Measurements from ENCODE around the gene SIRT2.

The SIRT2 gene

DNA sequence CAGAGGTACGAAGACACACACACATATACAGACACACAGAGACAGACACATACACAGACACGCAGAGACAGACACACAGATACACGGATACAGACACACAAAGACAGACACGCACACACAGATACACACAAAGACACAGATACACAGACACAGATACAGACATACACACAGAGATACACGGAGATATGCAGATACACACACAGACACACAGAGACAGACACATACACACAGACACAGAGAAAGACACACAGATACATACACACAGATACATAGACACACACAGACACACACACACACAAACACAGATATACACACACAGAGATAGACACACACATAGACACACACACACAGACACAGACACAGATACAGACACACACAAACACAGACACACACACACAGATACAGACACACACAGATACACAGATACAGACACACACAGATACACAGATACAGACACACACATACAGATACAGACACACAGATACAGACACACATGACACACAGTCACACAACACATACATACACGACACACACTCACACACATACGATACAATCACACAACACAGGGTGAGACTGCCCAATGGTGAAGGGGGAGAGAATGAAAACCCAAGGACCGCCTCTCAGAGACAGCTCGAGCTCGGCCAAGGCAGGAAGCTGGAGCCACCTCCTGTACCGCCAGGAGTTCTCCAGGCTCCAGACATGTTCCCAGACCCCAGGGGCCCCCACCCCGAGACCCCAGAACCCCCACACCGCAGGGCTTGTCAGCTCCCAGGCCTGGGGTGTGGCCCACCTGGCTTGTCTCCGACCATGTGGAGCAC, 21.4 kb upstream of the SIRT2 start:
- DNase-seq (ENCODE audit: low read depth in 4 of 4, low spot score in 1 of 4) = no peak

DNA sequence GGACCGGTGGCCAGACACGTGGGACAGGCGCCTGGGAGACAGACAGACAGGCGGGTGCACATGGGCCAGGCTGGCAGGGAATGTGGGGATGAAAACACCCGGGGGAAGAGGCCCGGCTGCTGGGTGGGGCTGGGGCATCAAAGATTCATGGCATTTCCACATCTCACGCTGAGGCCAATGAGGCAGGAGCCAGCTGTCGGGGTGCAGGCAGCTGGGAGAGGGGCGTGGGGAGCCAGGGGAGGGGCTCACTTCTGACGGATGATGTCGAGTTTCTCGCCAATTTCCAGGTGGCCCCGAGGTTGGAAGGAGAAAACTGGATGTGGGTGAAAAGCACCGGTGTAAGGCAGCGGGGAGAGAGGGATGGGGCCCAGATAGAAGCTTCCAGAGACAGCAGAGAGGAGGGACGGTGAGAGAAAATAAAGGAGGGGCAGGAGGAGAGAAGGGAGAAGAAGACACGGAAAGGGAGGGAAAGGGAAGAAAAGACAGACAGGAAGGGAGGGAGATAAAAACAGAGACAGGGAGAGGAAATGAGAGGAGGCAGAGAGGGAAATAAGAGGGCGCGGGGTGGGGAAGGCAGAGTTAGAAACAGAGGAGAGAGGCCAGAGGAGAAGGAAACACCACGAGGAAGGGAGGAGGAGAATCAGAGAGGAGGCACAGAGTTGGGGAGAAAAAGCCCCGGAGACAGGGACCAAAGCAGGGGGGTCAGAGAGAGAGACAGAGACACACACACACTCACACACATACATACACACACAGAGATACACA, 20.6 kb upstream of the SIRT2 start:
- no peak for DNase-seq (ENCODE audit: low read depth in 4 of 4, low spot score in 1 of 4)

DNA sequence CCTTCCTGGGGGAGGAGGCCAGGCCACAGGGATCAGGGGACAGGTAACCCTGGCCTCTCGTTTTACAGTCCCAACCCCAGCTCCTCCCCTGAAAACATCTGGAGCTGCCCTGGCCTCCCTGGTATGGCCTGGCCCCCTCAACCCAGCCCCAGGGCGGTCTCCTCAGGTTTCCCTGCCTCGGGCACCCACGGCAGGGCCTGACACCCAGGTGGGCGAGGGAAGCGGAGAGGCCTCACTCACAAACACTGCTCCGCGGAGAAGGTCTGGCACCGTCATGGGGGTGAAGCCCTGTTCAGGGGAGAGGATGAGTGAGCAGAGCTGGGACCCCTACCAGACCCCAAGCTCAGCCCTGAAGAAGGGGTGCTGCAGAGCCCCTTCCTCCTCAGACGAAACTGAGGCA, 19.1 kb upstream of the SIRT2 start:
- no peak for DNase-seq (ENCODE audit: low read depth in 4 of 4, low spot score in 1 of 4)

DNA sequence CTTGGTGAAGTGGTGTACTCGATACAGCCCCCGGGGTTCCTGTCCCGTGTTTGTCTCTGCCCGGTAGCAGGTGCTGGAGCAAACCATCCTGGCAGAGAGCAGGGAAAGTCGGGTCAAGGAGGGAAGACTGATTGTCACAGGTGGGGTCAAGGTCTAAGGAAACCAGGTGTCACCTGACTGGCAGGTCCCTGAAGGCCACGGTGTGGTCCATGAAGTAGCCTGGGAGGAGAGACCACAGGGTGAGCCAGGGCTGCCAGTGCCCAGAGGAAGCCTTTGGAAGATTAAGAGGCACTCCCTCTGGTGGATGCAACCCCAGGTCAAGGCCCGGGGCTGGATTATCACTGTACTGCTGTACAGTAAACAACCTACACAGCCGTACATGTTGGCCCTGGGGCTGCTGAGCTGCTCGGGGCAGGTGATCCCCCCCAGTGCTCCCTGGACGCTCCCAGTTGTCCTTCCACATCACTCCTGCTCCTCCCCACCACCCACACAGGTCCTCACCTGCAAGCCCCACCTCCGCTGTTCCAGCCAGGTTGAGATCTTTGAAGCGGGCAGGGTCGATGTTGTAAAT, 18.6 kb upstream of the SIRT2 start:
- no peak for DNase-seq (ENCODE audit: low read depth in 4 of 4, low spot score in 1 of 4)

DNA sequence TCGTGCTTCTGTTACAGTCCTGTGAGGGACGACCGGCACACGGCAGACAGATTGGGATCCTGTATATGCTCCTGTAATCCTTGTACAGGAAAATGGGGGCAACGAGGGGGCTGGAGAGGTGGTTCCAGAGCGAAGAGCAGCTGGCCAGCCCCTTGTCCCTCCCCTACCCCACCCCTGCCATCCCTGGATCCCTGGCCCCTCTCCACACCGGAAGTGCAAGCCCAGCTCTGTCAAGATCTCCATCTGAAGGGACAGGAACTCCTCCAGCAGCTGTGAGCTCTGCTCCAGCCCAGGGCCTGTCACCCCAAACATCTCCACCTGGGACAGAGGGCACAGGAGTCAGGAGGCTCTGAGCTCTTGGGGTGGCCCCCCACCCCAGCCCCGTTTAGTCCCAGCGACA, 18.1 kb upstream of the SIRT2 start:
- no peak for DNase-seq (ENCODE audit: low read depth in 4 of 4, low spot score in 1 of 4)

DNA sequence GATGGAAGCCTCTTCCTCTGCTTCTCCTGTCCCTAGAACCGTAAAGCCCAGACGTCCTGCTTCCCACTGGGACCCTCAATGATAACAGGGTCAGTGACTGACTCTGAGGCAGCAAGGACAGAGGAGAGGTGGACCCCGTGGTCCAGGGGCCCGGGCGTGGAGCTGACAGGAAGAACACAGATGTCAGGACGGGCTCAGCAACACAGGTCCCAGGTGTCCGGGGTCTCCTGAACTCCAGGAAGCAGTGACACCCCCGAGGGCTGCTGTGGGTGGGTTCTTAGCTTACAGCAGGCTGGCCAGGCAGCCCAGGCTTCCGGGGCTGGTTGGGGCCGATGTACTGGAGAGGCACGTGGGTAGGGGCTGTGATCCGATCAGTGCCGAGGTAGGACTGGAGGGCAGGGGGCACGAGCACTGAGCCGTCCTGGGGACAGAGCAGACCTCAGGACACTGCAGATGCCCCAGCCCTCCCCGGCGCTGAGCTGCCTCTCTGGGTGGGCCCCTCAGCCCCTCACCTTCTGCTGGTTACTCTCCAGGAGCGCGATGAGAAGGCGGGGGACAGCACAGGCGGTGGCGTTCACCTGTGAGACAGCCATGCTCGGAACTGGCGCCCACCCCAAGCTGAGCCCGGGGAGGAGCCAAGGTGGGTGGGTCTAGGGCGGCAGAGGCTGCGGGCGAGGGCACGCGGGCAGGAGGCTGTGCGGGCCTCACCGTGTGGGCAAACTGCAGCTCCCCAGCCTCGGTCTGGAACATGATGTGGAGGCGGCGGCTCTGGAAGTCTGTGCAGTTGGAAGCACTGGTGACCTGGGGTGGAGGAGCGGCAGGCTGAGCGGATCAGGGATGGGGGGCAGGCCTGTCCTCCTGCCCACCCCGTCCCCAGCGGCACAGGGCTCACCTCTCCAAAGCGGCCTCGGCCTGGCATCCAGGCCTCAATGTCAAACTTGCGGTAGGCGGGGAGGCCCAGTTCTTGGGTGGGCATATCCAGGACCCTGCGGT, 16.2 kb upstream of the SIRT2 start:
- no peak for DNase-seq (ENCODE audit: low read depth in 4 of 4, low spot score in 1 of 4)

DNA sequence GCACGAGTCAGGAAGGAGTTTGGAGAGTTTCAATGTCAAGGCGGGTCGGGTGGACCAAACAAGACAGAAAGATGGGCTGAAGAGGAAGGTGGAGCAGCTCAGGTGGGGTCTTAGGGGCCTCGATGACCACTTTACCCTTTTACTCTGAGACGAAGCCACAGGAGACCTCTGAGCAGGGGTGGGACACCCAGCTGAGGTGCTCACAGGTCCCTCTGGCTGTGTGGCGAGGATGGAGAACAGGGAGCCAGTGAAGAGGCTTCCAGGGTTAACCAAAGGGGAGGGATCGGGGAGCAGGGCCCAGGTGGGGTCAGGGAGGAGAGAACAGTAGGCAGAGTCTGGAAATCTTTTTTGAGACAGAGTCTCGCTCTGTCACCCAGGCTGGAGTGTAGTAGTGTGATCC, 14.5 kb upstream of the SIRT2 start:
- no peak for DNase-seq (ENCODE audit: low read depth in 4 of 4, low spot score in 1 of 4)

DNA sequence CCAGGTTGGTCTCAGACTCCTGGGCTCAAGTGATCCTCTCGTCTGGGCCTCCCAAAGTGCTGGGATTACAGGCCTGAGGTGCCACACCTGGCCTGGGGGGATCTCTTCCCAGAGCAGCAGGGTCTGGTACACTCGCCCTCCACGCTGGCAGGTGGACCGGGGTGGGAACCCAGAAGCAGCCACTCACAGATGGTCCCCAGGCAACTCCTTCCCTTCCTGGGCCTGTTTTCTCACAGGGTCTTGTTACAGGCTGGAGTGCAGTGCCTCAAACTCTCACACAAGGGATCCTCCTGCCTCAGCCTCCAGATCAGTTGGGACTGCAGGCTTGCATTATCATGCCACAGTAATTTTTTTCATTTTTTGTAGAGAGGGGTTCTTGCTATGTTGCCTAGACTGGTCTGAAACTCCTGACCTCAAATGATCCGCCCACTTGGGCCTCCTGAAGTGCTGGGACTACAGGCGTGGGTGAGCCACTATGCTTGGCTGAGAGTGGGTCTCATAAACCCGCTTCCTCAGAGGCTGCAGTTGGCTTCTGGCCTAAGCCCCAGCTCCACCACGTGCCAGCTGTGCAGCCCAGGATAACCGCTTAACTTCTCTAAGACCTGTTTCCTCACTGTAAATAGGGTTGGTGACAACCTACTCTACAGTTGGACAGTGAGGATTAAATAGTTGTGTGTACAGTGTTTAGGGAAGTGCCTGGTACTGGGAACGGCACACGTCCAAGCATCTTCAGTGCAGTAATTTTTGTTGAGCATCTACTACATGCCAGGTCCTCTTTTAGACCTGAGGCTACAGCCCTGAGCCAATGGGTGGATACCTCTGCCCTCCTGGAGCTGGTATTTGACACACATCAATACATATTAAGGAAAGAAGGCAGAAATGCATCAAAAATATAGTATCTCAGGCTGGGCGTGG, 13.4 kb upstream of the SIRT2 start:
- no peak for DNase-seq (ENCODE audit: low read depth in 4 of 4, low spot score in 1 of 4)

DNA sequence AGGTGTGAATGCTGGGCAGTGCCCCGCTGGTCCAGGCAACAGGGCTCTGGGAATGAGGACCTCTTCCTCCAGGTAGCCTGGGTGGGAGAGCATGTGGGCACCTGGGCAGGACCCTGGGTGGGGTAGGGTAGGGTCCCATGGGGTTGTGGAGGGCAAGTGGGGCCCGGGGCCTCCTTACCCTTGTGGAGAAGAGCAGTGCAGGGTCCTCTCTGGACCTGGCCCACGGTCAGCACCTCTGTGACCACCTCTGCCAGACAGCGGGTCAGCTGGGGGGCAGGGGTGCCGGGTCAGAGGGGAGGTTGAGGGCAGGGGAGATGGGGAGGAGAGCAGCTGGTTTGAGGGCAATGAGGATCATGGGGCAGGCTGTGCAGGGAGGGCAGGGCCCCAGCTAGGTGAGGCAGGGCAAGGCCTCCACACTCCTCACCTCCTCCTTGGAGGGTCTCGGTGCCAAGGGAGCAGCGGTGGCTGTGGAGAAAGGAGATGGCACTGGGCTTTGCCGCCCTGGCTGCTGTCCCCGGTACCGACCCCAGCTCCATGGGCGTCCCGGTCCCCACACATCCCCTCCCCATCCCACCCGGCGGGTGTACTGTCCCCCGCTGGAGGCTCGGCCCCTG, 12.1 kb upstream of the SIRT2 start:
- DNase-seq (ENCODE audit: low read depth in 4 of 4, low spot score in 1 of 4) = no peak

DNA sequence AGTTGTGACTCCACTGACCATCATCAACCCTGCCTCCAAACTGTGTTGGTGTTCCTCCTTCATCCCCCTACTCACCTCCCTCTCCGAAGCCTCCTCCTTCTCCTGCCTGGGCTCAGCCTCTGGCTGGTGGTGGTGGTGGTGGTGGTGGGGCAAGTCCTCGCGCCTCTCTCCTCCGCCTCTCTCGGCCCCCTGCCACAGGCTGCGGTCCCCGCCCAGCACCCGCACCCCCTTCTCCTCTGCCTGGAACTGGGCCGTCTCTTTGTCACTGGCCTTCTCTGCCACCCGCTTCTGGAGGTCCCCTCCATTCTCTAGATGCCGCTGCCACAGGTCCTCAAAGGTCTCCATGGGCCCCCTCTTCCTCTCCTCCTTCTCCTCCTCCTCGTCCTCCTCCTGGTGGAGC, 11.1 kb upstream of the SIRT2 start:
- DNase-seq (ENCODE audit: low read depth in 4 of 4, low spot score in 1 of 4) = no peak

DNA sequence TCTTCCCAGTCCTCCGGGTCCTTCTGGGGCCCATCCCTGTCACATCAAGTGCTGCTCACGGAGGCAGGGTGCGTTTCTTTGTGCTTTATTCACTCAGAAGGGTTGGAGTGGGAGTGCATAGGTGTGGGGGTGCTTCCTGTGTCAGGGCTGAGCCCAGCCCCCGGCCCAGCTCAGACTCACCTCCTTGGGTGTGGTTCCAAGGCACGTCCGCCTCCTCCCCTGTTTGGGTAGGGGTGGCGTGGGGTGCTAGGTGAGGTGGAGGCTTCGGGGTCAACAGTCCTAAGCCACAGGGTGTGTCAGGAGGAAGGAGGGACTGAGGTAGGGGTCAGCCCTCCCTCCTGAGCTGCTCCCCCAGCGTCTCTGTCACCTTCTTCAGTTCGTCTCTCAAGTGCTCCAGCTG, 9.5 kb upstream of the SIRT2 start:
- no peak for DNase-seq (ENCODE audit: low read depth in 4 of 4, low spot score in 1 of 4)

DNA sequence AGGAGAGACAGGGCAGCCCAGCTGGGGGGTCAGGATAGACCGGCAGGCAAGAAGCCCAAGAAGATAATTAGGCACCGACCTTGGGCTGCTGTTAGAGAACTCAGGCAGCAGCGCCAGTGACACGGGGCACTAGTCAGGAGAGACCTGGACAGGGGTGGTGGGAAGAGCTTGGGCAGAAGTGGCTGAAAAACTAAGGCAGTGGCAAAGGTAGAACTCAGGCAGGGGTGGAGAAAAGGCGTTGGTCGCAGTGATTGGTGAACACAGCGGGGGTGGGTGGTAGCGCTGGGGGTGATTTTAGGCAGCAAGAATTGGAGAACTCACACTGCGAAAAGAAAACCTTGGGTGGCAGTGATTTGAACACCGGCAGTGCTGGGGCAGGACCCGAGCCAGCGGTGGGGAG, 8.3 kb upstream of the SIRT2 start:
- no peak for DNase-seq (ENCODE audit: low read depth in 4 of 4, low spot score in 1 of 4)

DNA sequence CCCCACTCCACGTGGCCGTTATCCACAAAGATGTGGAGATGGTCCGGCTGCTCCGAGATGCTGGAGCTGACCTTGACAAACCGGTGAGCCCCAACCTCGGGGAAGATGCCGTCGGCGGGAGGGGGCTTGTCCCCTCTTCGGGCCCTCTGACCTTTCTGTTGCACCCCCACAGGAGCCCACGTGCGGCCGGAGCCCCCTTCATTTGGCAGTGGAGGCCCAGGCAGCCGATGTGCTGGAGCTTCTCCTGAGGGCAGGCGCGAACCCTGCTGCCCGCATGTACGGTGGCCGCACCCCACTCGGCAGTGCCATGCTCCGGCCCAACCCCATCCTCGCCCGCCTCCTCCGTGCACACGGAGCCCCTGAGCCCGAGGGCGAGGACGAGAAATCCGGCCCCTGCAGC, 7.8 kb upstream of the SIRT2 start:
- no peak for DNase-seq (ENCODE audit: low read depth in 4 of 4, low spot score in 1 of 4)

DNA sequence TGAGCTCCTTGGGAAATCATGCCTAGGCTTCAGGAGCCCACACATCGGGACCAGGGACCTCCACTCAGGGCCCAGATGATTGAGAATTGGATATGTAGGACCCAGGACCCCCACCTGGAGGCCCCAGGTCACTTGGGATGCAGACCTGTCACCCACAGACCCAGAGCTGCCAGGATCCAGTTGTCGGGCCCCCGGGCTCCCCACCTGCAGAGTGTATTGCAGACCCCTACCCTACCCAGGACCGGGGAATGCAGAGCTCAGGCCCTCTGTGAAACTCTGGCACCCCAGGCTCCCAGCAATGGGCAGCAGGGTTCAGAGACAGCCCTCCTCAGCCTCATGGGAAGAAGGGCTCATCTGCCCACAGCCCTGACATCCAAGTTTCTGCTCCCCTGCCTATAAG, 6.2 kb upstream of the SIRT2 start:
- DNase-seq (ENCODE audit: low read depth in 4 of 4, low spot score in 1 of 4) = no peak

DNA sequence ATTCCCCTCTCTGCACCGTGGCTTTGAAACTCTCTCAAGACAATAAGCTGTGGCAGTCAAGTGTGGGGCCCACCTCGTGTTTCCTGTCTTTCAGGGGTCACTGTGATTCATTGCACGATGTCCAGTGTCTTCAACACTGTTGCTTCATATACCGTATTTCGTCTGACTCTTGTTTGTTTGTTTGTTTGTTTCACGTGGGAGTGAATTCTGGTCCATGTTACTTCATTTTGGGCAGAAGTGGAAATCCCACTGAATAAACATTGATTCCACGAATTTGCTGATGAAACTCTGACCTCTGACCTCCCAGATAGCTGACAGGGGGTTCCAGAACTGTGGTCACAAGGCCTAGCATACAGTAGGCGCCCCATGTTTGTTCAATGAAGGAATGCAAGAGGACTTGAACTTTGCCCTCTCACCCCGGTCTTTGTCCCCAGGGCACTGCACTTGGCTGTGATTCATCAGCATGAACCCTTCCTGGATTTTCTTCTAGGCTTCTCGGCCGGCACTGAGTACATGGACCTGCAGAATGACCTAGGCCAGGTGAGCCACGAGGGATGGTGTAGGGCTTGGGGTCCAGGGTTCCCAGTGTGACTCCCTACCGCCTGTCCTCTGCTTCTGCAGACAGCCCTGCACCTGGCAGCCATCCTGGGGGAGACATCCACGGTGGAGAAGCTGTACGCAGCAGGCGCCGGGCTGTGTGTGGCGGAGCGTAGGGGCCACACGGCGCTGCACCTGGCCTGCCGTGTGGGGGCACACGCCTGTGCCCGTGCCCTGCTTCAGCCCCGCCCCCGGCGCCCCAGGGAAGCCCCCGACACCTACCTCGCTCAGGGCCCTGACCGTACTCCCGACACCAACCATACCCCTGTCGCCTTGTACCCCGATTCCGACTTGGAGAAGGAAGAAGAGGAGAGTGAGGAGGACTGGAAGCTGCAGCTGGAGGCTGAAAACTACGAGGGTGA, 5.4 kb upstream of the SIRT2 start:
- DNase-seq (ENCODE audit: low read depth in 4 of 4, low spot score in 1 of 4) = no peak

DNA sequence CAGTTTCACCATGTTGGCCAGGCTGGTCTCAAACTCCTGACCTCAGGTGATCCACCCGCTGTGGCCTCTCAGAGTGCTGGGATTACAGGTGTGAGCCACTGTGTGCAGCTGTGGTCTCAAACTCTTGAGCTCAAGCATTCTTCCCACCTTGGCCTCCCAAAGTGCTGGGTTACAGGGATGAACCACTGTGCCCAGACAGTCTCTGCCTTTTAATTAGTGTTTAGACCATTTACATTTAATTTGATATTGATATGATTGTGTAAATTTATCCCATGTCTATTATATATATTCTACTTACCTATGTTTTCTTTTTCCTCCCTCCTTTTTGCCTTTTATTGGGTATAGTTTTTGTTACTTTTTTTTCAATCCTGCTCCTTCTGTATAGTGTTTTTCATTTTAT, 2.3 kb upstream of the SIRT2 start:
- DNase-seq (ENCODE audit: low read depth in 4 of 4, low spot score in 1 of 4) = no peak

DNA sequence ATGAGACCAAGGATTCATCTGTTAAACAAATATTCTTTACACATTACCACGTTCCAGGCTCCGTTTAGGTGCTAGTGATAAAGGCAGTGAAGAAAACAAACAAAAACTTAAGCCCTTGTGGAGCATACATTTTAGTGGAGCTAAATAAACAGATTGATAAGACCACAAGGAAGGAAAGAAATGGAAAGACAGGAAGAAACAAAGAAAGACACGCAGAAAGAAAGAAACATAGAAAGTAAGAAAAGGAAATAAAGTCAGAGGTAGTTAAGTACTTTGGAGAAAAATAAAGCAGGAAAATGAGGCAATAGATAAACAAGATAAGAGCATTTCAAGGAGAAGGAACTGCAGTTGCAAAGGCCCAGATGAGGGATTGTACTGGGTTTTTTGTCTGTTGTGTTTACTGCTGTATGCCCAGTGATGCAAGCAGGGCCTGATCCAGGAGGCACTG, 1.3 kb upstream of the SIRT2 start:
- no peak for DNase-seq (ENCODE audit: low read depth in 4 of 4, low spot score in 1 of 4)

DNA sequence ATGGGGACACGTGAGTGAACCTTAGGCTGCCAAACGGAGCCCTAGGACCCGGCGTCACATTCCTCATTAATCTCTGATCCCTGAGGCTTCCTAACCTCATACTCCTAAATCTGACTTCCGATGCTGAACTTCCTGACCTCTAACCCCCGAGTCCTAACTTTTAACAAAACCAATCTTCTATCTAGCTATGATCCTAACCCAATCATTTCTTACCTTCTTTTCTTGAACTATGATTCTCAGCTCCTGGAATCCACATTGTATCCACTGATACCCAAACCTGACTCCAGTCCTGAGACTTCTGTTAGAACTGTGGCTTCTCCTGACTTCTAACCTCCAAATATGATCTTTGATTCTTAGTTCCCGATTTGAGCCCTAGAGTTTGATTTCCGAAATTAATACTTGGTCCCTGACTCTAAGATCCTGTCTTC, 798 bp upstream of the SIRT2 start:
- DNase-seq (ENCODE audit: low read depth in 4 of 4, low spot score in 1 of 4) = no peak
